Germinal center (tissue), 1 donor: Measurements from ENCODE around the gene ATP8B3.

Experiments used
- DNase-seq: peaks from one replicate; pipeline ENCODE4 v3.0.0; 2012; ENCODE audit warnings: mixed read lengths, low spot score

The ATP8B3 gene

DNA sequence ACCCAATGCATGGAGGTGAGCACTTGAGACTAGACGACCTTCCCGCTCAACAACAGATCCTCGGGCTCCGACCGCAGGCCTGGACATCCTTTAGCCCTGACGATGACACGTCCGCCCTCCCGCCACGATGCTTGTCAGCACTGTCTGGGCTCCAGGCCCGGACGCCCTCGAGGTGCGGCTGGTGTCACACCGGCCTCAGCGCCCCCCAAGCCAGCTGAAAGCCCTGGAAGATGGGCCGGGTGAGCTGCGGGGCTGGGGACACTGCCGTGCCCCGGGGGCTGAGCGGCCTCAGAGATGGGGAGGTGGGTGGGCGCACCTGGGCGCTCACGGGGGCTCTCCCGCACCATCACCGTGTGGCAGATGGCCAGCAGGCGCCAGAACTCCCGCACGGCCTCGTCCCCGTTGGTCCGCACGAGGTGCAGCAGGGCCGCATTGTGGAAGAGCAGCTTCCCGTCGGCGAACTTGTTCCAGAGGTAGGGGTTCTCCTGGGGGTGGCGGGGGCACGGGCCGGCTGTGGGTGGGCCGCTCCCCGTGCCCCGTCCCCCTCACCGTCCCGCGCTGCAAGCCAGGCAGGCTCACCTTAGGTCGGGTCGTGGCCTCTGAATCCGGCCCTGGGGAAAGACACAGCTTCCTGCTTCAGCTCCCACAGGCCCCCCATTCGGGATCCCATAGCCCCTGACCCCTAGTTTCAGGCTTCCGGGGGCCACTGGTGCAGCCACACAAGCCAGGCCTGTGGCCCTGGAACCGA, 15.5 kb downstream of the ATP8B3 start:
- DNase-seq, result no peak

DNA sequence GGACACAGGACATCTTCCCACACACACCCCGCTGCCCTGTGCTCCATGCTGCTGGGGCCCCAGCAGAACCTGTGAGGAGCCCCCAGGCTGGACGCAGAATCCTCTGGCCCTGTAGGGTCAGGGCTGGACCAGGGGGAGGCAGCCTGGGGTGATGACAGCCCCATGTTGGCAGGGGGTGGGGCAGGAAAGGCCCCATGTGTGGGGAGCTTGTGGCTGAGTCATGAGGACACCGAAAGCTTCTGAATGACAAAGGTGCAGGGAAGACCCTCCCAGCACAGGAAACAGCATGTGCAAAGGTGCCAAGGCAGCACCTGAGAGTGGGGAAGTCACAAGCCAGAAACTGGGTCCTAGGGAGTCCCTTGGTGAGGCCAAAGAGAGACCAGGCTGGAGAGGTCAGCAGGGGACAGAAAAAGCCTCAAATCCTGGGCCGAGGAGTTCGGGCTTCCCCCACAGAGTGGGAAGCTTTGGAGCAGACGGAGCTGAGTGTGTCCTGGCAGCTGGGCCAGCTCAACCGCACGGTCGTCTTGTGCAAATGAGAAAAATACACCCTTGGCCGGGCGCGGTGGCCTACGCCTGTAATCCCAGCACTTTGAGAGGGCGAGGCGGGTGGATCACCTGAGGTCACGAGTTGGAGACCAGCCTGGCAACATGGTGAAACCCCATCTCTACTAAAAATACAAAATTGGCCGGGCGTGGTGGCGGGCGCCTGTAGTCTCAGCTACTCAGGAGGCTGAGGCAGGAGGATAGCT, 17.5 kb downstream of the ATP8B3 start:
- DNase-seq, result no peak

DNA sequence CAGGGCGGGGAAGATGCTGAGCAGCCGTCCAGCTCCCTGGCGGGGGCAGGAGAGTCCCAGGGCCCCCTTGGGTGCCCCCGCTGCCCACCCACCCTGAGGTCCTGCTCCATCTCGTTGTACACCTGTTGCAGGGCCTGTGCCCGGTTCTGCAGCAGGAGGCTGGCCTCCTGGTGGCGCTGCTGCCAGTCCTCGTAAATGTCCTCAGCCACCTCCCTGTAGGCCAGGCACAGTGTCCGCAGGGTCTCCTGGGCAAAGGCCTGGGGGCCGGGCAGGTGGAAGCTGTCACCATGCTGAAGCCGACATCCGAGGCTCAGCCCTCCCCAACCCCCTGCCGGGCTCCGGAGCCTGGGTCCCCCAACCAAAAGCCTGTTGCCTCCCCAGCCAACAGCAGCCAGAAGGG, 20.2 kb downstream of the ATP8B3 start:
- DNase-seq, result no peak

DNA sequence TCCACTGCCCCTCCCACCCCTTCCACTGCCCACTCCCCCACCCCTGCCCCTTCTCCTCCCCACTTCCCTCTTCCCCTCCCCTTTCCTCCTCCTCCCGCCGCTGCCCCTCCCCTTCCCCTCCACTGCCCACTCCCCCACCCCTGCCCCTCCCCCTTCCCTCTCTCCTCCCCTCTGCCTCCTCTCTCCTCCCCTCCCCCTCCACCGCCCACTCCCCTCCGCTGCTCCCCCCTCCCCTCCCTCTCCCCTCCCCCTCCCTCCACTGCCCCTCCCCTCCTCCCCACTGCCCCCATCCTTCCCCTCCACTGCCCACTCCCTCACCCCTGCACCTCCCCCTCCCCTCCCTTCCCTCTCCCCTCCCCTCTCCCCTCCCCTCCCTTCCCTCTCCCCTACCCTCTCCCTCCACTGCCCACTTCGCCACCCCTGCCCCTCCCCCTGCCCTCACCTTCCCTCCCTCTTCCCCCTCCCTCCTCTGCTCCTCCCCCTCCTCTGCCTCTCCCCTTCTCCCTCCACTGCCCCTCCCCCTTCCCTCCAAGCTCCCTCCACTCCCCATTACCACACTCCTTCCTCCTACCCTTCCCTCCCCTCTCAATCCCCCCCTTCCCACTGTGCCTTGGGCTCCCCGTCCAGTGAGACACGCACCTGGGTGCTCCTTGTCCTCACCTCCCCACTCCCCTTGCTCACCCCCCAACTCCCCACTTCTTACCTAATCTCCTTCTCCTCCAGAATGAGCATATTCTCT, 21.9 kb downstream of the ATP8B3 start:
- no peak for DNase-seq

DNA sequence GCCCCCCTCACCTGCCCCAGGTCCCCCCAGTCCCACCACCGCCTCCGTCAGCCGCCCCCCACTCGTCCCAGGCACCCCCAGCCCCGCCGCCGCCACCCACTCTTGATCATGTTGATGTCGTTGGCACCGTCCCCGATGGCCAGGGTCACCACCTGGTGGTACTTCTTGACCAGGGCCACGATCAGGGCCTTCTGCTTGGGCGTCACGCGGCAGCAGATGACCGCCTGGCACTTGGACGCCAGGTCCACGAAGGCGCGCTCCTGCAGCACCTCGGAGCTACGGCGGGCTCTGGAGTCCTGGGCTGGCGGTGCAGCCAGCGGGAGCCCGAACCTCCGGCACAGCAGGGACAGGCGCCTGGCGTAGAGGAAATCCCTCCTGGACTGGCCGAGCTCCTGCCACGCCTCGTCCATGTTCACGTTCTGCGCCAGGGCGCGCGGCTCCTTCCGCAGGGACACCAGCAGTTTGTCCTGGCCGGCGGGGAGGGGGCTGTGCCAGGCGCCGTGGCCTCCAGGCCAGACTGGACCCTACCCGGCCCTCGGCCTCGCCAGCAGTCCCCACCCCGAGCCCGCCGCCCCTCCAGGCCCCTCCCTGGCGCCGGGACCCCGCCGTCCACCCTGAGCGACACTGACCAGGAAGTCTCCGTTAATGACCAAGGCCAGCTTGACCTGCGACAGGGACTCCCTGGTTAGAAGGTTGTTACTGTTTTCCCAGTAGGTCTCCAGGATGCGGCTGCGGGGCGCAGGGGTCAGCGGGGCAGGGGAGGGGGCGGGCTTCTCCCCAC, 22.6 kb downstream of the ATP8B3 start:
- no peak for DNase-seq

DNA sequence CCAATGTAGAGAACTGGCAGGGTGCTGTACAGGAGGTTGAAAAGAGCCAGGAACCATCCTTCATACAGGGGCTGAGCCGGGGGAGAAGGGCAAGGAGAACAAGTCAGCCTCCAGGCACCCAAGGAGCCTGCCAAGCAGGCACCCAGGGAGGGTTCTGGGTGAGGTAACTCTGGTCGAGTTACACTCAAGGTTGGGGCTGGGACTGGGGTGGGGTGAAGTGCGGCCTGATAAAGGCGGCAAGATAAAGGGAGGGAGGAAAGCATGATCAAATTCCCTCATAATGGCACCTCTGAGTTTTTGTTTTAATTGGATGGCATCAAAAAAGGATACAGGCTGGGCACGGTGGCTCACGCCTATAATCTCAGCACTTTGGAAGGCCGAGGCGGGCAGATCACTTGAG, 25.0 kb downstream of the ATP8B3 start:
- DNase-seq, result no peak

DNA sequence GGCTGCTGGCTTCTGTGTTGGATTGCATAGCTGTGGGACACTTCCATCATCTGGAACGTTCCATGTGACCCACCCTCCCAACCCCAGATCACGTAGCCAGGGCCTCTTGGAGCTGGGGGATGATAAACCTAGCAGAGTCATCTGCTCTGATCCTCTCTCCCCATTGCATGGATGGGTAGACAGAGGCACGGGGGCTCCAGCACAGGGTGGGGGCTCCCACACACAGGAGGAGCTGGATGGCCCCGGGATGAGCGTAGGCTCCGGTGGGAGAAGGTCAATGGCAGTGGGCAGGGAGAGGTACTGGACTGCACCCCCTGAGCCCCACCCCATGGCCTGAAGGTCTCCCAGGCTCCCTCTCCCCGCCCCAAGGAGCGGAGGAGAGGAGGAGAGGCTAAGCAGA, 25.4 kb downstream of the ATP8B3 start:
- no peak for DNase-seq

DNA sequence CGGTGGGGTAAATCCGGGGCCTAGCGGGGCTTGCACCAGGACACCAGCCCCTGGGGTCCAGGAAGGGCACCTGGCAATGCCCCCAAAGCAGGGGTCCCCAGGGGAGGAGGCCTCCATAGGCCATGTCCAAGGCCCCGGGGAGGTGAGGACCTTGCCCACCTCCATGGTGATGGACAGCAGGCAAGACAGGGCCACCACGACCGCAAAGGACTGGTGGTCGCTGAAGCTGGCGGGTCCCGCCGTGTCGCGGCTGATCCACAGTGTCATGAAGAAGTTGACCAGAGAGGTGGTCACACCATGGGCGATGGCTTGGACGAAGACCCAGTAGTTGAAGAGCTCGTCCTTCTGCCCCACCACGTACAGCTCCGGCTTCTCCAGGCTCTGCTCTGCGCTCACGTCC, 26.8 kb downstream of the ATP8B3 start:
- no peak for DNase-seq

DNA sequence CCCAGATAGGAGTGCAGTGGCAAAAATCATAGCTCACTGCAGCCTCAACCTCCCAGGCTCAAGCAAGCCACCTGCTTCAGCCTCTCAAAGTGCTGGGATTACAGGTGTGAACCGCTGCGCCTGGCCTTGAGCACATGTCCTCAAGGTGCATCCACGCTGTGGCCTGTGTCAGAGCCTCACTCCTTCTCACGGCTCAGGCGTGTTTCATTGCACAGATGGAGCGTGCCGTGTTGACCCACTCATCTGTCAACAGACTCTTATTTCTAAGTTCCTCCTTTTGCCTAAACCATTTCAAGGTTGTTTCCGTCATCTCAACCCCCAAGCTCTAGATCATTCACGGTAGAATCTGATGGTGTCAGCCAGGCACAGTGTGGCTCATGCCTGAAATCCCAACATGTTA, 28.2 kb downstream of the ATP8B3 start:
- DNase-seq, result no peak

DNA sequence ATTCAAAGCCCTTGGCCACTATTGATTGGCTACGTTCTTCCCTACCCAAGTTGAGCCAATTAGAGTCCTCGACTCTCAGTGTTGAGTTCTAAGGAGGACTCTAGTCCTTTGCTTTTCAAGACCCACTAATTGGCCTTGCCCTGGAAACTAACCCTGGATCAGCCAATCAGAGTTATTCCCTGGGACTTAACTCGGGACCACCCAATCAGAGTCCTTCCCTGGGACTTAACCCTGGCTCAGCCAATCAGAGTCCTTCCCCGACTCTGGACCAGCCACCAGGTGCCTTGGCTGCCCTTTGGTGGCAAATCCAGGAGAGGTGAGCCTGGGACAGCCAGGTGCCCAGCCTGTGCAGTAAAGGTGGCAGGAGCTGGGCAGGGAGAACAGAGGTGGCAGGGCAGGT, 28.7 kb downstream of the ATP8B3 start:
- no peak for DNase-seq

DNA sequence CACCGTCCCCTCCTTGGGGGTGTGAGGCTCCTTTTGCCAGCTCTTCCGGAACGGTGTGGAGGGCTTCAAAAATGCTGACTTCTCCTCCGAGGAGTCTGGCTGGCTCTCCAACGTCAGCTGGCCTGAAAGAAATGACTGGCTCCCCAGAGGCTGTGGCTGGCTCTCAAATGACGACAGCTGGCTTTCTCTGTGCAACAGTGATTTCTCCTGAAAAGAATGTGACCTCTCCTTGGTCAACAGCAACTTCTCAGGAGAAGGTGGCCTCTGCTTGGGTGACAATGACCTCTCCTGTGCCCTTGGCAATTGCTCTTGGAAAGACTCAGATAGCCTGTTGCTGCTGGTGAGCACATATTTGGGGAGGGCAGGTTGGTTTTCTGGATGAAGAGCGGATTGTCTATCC, 29.6 kb downstream of the ATP8B3 start:
- DNase-seq, result no peak

DNA sequence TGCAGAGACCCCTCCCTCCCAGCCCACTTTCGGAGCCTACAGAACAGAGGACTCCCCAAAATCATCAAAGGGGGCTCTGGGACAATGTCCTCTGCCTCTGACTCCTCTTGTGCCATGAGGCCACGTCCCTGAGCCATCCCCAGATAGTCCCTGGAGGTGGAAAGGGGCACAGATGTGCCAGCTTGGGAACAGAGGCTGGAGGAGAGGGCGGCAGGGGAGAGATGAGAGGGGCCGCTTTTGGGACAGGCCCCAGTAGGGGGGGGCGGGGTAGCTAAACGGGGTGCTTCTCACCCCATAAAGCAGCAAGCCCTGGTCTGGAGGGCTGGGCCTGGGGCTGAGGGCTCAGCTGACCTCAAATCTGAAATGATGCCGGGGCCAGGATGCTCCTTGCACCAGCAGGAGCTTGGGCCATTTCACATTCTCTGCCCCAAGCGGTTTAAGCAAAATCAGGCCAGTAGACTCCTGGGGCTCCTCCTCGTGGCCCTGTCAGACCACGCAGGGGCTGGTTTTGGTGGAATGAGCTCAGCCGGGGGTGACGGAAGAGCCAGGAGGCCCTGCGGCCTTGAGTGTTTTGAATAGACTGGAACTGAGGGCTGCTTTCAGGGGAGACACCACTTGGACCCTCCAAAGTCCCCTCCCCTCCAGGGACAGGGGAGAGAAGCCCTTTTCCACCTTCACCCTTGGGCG, 31.7 kb downstream of the ATP8B3 start:
- no peak for DNase-seq

DNA sequence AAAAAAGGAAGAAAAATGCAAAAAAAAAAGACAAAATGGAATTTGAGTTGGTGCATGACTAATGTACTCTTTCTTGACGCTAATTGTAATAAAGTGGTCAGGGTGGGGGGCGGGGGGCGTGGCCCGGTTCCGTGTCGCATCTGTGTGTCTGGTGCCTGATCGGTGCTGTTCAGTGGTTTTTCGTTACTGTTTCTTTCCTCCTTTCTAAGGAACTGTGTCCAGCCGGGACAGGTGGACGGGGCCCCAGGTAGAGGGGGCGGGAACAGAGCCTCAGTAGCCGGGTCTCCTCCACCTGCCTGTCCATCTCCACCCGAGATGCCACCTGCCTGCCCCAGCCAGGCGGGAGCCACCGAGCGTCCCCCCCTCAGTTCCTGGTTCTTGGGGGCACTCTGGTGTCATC, 32.5 kb downstream of the ATP8B3 start:
- DNase-seq, result no peak

DNA sequence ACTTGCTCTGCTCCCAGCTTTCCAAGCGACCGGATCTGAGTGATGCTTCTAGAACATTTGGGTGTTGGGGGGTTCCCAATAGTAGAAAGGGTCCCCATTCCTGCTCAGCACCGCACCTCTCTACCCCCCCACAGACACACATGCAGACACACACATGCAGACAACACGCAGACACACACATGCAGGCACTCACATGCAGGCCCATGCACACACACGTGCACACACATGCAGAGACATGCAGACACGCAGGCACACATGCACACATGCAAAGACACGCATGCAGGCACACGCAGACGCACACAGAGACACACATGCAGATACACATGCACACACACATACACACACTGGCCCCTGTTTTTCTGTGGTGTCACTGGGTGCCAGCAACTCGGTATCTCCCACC, 34.9 kb downstream of the ATP8B3 start:
- DNase-seq, result no peak

DNA sequence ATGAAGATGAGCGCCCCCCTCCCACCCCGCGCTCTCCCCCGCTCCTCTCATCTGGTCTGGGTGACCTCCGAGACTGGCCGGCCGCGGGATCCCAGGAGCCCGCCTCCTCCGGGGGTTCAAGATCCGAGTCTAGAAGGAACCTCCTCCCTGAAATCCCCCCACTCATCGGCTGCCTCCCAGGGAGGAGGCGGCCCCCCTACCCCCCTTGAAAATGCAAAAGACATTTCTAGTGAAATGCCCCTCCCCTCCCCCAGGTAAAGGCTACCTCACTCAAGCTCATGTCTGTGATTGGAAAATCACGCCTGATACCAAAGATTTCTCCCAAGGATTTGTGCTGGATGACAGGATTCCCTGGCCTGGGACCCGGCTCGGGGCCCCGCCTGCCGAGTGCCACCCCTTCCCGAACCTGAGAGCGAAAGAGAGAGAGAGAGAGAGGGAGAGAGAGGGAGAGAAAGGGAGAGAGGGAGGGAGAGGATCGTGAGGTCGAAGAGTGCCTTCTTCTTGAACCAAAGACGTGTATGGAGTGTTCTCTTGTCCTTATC, 35.4 kb downstream of the ATP8B3 start:
- no peak for DNase-seq

DNA sequence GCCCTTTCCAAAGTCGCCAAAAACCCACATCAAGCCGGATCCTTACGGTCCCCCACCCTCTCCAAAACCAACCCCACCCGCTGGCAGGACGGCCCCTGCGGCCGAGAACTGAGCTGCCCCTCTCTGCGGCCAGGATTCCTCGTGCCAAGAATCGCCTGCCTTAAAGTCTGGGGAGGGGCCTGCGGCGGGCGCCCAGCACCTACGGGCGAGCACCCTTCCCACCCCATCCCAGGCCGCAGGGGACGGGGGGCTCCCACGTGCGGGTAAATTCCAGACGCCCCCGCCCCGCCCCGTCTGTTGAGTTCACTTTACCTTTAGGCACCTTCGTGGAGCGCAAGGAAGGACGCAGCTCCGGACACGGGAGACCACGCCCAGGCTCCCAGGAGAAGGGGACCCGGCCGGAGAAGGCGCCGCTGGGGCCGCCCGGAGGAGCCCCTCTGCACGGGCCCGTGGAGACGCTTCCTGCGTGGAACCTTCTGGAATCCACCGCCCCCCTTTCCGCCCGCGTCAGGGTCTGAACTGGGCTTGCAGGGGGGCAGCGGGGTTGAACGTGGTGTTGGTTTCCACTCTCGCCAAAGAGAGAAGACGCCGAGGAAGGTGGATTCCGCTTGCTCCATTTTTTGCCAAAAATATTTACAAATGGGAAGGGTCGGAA, 36.0 kb downstream of the ATP8B3 start:
- DNase-seq, result no peak

DNA sequence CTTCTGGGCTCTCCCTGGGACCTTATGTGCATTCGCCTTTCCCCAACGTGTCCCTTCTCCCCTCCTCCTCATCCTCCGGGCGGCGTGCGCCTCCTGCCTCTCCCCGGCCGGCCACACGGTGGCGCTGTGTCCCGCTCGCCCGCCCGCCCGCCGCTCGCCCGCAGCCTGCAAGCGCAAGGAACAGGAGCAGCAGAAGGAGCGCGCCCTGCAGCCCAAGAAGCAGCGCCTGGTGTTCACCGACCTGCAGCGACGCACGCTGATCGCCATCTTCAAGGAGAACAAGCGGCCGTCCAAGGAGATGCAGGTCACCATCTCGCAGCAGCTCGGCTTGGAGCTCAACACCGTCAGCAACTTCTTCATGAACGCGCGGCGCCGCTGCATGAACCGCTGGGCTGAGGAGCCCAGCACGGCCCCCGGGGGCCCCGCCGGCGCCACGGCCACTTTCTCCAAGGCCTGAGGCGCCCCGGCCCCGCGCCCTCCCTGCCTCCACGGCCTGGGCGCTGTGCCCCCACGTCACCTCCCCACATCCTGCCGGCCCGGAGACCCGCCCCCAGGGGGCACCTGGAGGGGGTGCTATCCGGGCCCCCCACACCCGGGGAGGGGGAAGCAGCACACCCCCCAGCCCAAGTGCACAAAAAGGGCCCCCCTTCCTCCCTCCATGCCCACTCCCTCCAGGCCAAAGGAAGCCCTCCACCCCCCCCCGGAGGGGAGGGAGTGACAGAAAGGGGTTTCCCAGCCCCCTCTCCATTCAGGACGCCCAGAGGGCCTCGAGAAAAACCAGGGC, 36.9 kb downstream of the ATP8B3 start:
- peak; percentile 66 for DNase-seq

DNA sequence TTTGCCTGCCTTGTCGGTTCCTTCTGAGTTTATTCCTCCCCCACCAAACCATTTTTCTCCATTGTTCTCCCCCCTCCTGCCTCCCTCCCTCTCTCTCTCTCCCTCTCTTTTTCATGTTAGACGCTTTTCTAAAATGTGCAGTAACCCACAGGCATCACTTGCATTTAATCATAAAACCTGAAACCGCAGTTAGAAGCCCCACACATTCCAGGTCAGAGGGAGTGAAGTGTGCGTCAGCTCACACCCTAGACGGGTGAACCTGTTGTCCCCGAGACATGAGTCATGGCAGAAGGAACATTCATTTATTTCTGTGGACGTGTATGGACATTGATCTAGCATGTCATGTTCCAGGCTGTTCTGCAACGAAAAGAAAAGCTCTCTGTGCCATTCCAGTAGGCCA, 38.9 kb downstream of the ATP8B3 start:
- DNase-seq, result no peak

DNA sequence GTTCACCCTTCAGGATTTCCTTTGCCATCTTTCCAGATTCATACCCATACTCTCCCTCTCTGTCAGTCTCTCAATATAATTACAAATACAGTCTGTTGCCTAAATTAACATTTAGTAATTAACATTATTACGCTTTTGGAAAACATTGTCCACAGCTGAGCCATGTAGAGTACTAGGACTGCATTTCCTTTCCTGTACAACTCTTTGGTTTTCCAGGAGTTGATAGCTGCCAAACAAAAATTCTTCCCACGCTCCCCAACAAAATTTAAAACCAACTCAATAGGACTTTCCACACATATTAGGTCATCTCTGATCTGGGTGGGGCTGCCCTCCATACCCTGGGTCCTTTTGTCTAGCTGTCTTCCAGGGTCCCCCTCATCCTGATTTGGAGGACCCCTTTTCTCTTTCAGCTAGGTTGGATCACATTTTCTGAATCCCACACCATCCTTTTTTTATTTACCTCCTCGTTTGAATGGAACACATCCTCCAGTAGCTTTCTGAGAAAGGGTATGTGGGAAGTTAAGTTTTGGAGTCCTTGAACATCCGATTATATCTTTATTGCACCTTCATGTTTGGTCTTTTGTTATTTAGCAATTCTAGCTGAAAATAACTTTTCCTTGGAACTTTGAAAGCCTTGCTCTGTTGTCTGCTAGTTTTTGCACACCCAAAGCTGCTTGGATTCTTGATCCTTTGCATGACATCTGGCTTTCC, 41.1 kb downstream of the ATP8B3 start:
- no peak for DNase-seq

DNA sequence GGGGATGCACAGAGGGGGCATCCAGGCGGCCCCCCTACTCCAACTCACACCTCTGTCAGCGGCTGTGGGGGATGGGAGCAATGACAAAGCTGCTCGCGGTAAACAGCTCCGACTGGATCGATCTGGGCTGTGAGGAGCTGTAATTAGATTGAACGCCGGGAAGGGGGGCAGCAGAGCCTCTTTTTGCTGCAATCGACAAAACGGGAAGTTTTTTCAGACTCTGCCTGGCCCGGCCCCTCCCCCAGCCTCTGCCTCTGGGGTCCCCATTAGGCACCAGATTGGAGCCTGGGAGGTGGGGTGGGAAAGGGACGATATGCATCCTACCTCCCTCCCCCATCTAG, 42.5 kb downstream of the ATP8B3 start:
- no peak for DNase-seq
